ENCODE data around the gene RTF1.

Gene RTF1

DNA sequence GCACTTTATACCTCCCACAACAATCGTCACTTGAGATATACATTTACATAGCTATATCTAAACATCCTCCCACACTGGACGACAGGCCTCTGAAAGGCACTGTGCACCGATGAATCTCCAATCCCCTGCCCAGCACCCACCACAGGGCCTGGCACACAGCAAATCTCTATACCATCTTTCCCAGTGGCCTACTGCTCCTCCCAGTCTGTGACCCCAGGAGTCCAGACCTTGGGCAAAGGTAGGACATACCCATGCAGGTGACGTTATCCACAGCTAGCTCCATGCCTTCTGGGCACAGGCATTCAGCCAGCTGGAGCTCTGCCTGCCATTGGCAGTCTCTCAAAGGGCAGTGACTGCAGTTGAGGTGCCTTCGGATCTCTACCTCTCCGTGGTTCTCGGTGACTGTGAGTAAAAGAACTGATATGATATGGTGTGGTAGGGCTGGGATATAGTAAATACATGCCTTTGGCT is 91.0 kb downstream of the RTF1 start:
- no peak for DNase-seq

- no peak for DNase-seq
These were observed 93.8 kb downstream of the RTF1 start for GRCh38 chr15:41510728-41511127.

DNA sequence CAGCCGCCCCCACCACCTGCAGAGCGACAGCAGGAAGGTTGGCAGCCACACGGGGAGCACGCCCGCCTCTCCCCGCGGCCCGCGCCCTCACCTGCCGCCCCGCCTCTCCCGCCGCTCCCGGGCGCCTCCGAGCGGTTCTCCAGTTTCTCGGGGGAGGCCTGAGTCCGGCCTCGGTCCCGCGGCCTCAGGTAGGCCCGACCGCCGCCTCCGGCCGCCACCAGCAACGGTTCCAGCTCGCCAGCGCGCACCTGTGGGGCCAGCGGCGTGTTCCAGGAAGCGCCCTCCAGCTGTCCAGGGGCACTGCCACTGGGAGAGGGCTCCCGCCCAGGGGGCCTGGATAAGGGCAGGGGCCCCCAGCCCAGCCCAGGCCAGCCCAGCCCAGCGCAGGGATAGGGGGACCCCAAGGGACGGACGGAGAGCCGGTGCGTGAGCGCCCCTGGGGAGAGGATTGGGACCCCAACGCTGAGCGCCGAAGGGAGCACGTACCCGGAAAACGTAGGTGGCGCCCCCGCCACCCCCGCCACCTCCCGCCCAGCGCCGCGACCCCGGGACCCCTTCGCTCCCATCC is 94.5 kb downstream of the RTF1 start:
- DNase-seq = no peak

GRCh38 chr15:41511899-41512369 is 95.0 kb downstream of the RTF1 start:
- DNase-seq = no peak

GRCh38 chr15:41512512-41512939 is 95.6 kb downstream of the RTF1 start:
- no peak for DNase-seq

DNA sequence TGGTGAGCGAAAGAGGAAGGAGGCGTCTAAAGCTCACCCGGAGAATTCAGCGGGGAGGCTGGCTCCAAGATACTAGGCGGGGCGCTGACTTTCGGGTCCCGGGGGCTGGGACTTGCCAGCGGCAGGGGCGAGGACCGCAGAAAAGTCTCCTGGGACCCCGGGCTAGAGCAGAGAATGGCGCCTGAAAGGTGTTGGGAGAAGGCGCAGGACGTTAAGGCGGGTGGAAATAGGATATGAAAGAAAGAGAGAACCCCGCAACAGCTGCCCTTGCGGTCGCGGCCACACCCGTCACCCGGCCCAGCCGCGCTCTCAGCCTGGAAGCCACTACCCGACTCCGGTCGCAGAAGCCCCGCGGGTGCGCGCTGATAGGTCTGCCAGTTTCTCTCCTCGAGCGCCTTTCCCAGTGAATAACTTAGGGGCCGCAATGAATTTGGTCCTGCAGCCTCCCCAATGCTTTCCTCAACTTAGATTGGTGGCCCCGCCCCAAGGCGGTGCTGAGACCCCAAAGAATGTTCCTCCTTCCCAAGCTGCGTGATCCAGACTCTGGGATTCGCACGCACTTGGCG is 96.1 kb downstream of the RTF1 start:
- peak; percentile 25 for DNase-seq

- peak; percentile 12 for DNase-seq
These were observed 96.8 kb downstream of the RTF1 start, which contains the start of gene LTK for GRCh38 chr15:41513506-41514227. LTK (minus strand) TSS chr15:41513827; CDS start chr15:41513709, 118 bp downstream.

- no peak for DNase-seq
These were observed 101.1 kb downstream of the RTF1 start for GRCh38 chr15:41517895-41518449.

DNA sequence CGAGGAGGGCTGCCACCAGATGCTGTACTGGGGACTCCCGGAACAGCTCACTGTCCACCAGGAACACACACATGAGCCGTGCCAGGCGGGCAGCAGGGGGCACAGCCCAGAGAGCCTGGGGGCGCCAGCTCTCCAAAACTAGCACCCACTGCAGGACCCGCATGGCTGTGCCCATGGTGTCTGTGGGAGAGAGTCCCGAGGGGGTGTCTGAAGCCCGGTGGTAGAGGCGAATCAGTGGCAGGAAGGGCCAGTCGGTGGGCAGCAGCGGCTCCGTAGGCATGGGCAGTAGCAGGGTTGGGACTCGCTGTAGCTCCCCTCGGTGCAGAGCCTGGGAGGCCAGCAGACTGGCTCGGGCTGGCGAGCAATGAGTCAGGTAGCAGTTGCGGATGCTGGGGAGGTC is 103.7 kb downstream of the RTF1 start:
- no peak for DNase-seq

DNA sequence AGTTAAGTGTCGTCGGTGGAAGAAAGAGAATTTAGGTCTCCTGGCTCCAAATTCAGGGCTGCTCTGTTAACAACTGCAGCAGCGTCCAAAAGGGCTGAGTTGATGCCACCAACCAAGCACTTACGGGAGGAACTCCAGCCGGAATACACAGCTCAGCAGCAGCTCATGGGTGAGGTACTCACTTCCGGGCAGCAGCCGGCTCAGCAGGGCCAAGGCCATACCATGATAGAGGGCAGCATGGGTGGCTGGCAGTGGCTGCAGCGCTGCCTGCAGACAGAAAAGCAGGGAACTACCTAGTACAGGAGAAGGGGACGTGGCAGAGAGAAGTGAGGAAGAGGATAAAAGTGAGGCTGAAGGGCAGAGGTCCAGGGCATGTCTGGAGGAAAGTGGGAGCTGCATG is 104.7 kb downstream of the RTF1 start:
- no peak for DNase-seq

DNA sequence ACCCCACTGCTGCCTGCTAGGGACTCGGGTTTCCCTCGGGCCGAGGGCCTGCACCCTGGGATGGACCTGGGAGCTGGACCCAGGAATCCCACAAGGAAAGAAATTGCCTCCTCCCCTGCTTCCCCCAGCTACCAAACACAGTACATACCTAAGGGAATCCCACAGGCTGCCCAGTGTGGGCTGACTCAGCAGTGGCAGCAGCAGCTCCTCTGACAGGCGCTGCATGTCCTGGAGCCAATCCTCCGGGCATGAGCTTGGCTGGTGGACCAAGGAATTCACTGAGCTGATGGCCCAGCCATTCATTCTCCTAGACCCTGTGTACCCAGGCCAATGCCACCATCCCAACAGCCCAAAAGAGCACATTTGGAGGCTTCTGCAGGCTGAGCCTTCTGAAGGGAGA is 106.2 kb downstream of the RTF1 start:
- DNase-seq = no peak

GRCh38 chr15:41530363-41530956 is 113.6 kb downstream of the RTF1 start:
- no peak for DNase-seq

Data from T-helper 9 cell (primary cell).